Measurements from ENCODE around the gene BTNL8.

DNA sequence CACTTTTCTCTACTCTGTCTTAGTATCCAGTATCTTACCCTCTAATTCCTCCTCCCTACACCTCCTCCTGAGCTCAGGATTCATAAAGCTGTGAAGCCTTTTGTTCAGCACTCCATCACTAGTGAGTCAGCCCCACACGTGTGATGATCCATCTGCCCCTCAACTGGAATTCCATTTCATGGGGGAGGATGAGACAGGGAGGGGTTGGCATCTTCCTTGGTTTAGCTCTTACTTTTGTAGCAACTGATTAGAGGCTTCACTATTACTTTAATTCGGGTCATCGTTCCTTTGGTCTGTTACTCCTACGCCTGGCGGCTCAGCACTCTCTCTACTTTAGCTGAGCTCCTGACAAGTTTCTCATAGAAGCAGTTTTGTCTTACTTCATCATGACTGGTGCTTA is 11.8 kb downstream of the BTNL8 start:
- TF ChIP-seq RCOR1 (IDR thresholded peaks at IDR 0.05; ENCODE audit: low read depth, low read length), result no peak
- TF ChIP-seq, protein P1, sequence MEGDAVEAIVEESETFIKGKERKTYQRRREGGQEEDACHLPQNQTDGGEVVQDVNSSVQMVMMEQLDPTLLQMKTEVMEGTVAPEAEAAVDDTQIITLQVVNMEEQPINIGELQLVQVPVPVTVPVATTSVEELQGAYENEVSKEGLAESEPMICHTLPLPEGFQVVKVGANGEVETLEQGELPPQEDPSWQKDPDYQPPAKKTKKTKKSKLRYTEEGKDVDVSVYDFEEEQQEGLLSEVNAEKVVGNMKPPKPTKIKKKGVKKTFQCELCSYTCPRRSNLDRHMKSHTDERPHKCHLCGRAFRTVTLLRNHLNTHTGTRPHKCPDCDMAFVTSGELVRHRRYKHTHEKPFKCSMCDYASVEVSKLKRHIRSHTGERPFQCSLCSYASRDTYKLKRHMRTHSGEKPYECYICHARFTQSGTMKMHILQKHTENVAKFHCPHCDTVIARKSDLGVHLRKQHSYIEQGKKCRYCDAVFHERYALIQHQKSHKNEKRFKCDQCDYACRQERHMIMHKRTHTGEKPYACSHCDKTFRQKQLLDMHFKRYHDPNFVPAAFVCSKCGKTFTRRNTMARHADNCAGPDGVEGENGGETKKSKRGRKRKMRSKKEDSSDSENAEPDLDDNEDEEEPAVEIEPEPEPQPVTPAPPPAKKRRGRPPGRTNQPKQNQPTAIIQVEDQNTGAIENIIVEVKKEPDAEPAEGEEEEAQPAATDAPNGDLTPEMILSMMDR (IDR thresholded peaks at IDR 0.05), result no peak
- TF ChIP-seq SMC3 (IDR thresholded peaks at IDR 0.05), result no peak
